Activated effector memory CD4-positive, alpha-beta T cell treated with Interleukin-2 at 50 U/mL for 16 hours (primary cell): Measurements from ENCODE around the gene NHSL2.

Experiments used
- DNase-seq: peaks from one replicate; pipeline ENCODE4 v3.0.0-alpha.2; 2020

NHSL2 gene

GRCh38 chrX:72021975-72022374 is 111.3 kb downstream of the NHSL2 start:
- DNase-seq, result no peak

GRCh38 chrX:72023071-72023470 is 112.4 kb downstream of the NHSL2 start:
- DNase-seq, result no peak

DNA sequence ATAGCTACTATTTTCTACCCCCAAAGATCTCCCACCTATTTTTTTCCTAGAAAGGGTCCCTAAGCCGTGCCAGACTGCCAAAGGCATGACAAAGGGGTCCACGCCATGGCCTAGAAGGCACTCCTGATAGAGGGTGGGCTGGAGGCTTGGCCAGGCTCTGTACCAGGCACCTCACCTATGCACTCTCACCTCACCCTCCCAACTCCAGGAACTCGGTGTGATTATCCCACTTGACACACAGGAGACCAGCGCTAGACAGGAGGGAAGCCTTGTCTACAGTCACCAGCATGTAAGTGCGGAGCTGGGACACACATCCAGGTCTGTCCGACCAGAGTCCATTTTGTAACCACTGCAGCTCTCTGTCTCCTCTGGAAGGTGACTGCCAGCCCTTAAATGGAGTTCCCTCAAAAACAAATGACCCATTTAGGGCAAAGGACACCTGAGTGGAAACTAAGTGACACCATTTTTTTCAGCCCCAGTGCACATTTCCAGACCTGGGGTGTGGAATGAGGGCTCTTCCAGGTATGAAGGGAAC is 114.7 kb downstream of the NHSL2 start:
- no peak for DNase-seq

GRCh38 chrX:72026341-72027023 is 115.8 kb downstream of the NHSL2 start:
- no peak for DNase-seq

GRCh38 chrX:72027024-72027913 is 116.6 kb downstream of the NHSL2 start:
- DNase-seq, result no peak

DNA sequence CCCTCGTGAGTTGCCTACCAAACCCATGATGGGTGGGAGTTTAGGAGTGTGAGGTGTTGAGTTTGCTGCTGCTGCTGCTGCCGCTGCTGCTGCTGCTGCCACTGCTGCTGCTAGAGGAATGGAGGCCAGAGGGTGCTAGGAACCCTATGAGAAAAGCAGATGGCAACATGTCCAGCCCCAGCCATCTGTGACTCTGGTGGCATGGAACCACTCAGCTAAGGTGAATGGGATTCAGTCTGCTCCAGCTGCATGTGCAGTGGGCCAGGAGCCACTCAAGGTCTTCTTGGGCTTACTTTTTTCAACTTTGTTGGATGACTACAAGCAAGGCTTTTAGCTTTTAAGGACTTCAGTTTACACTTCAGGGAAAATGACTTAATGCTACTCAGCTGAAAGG is 117.3 kb downstream of the NHSL2 start:
- no peak for DNase-seq

GRCh38 chrX:72028701-72029470 is 118.2 kb downstream of the NHSL2 start:
- DNase-seq, result no peak

GRCh38 chrX:72029483-72030411 is 119.1 kb downstream of the NHSL2 start:
- no peak for DNase-seq

DNA sequence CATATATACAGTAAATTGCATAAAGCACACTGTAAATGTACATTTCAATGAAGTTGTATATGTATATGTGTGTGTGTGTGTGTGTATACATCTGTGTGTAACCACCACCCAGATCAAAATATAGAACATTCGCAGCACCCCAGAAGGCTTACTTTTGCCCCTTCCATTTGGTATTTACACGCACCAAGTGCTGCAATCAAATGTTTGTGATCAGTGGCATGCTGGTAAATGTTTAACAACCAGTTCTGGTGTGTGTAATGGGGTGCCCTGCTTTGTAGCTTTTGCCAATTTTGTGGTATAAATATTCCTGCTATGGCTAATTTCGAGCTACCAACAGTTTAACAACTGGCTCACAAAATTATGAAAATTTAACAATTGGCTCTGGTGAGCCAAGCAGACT is 119.8 kb downstream of the NHSL2 start:
- no peak for DNase-seq

GRCh38 chrX:72031118-72031517 is 120.5 kb downstream of the NHSL2 start:
- DNase-seq, result no peak

DNA sequence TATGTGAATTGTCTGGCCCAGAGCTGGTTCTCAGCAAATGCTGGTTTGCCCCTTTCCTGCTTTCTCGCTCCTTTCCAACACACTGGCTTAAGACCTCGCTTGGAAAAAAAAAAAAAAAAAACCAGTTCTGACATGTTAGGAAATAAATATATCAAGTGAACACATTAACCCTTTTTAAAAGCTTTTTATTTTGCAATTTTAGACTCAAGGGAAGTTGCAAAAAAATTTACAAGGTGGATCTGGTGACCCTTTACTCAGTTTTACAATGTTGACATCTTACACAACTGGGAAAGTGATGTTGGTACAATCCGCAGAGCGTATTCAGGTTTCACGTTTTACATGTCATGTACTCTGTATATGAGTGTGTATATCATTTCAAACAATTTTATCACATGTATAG is 121.0 kb downstream of the NHSL2 start:
- no peak for DNase-seq

DNA sequence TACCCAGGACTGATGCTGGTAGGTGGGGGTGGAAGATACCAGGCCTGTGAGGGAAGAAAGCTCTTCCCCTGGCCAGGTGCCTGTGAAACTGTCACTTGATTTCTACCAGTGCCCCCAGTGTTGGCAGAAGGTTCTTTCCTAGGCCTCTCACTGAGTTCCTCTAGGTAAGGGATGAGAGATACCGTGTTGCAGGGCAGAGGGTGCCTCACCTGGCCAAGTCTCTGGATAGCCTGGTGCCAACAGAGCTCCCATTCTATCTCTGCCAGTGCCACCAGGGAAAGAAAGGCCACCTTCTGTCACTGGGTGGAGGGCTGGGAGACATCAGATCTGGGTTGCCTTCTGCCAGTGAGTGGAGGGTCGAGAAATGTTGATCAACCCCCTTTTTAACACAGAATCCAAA is 127.0 kb downstream of the NHSL2 start:
- no peak for DNase-seq

- DNase-seq, result no peak
These were observed 127.4 kb downstream of the NHSL2 start for GRCh38 chrX:72038016-72038415.

DNA sequence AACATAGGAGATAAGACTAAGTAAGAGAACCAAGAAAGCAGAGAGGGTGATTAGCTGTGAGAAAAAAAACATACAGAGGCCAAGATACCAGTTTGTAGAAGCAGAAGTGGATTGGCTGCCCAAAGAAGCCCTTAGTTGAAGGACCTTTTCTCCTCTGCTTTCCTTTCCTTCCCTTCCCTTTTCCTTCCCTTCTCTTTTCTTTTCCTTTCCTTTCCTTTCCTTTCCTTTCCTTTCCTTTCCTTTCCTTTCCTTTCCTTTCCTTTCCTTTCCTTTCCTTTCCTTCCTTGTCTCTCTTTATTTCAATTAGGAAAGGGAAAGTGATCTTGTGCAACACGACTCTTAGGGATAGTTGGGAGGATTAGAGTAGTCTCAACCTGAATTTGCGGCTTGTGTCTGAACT is 128.2 kb downstream of the NHSL2 start:
- no peak for DNase-seq

DNA sequence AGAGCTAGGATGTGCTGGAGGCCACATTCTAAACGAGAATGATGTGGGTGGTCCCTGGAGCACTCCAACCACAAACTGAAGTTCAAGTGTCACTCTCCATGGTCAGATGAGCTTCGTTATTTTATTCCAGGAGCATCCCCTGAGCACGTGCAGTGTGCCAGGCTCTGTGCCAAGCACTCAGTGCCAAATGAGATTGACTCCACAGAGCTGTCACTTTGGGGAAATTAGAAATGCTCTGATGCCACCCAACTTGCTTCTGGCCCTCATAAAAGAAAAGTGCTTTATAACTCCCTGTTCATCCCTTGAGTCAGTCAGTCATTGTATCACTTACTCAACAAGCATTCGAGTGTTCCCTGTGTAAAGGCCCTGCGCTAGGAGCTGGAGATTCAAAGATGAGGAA is 129.9 kb downstream of the NHSL2 start:
- no peak for DNase-seq

DNA sequence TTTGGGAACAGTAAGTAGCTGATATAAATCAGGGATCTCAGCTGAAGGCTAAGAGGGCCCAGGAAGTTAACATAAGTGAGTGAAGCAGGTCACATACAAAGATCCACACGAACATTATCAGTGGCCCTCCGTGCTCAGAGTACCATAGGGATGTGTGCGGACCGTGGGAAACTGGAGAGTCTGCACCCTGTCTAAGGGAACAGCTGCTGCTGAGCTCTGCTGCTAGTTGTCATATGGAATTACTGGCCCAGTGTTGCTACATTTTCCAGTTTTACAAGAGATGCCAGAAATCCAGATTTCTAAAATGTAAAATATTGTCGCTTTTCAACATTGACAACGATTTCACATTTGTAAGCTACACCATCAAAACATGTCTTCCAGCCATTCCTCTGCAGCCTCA is 130.5 kb downstream of the NHSL2 start:
- DNase-seq, result no peak

DNA sequence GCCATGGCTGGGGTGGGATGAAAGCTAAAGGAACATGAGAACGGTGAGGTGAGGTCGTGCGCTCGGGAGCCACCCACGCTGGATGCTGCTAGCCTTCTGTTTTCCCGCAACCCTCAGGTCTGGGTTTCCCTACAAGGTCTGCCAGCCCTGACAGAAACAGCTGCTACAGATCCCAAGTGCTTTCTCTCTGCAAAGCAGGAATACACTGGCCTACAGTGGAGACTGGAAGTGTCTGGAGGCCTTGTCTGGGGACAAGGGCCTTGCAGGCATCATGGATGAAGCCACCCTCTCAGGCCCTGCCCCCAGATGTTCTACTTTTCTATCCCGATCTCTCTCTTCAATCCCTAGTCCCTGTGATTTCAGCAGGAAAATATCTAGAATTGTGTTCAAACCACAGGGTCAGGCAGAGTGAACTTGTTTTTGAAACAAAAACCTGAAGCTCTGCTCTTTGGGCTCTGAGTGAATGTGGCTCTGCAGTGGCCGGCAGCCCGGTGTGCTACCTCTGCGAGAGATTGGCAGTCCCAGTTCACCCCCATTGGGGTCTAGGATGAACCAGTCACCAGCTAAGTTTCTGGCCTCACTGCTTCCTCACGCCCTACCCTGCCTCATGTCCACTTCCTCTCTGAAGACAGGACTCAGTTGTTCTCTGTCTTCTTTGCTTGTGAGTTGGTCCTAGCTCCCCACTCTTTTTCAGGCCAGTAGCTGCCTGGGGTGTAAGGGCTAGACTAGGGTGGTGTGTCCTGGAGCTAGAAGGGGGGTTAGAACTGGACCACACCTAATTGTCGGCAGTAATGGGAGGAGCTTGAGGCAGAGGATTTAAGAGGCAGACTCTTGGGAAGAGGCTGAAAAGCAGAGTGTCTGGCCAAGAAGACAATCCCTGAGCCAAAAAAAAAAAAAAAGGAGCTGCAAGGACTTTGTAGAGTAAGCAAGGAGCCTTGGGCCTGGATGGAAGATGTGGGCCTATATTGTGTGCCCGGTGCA is 131.5 kb downstream of the NHSL2 start:
- DNase-seq, result no peak

- no peak for DNase-seq
These were observed 132.2 kb downstream of the NHSL2 start for GRCh38 chrX:72042852-72043248.

GRCh38 chrX:72043636-72044035 is 133.0 kb downstream of the NHSL2 start:
- no peak for DNase-seq

DNA sequence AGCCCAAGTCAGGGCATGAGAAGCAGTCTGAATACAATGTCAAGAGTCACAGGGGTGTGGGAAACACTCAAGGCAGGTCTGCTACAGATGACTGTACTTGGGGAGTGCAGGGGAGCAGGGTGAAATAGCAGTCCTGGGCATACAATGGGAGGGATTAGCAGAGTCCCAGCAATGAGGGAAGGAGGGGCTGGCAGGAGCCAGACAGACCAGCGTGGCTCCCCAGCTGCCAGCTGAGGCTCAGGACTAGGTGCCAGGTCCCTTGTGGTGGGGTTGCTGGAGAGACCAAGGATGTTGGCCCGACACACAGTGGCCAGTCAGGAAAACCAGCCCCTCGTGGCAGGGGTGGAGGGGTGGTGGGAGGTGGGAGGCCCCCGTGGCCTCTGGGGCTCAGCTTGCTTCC is 134.5 kb downstream of the NHSL2 start:
- no peak for DNase-seq
